Tibial nerve (tissue), 4 donors: ENCODE data around the gene PRR23B.

Source experiments
- CTCF ChIP-seq, 5 experiments: fragments of 200-600 bp in 3 of 5; fragments of 450-650 bp in 2 of 5; sonication (generic) in 3 of 5; IDR thresholded peaks; one replicate each; pipeline ENCODE4 v1.5.1; 2016 to 2019; ENCODE audit warnings: antibody characterized with exemption in 5 of 5, mild to moderate bottlenecking in 3 of 5, moderate library complexity in 2 of 5
- EP300 ChIP-seq, 2 donors: sonication (generic); formaldehyde crosslinking; IDR thresholded peaks; one replicate each; pipeline ENCODE4 v1.6.1; 2017; ENCODE audit warnings: antibody characterized with exemption in 2 of 2, mild to moderate bottlenecking in 1 of 2
- POLR2A ChIP-seq, 2 donors: fragments of 450-650 bp; IDR thresholded peaks; one replicate each; pipeline ENCODE4 v1.6.1; 2017; ENCODE audit warnings: antibody characterized with exemption in 2 of 2, mild to moderate bottlenecking in 2 of 2, moderate library complexity in 2 of 2

GRCh38 chr3:139020868-139021234 lies at the start of gene PRR23B:
- no peak for TF ChIP-seq CTCF (IDR thresholded peaks at IDR 0.05)
- no peak for TF ChIP-seq POLR2A (IDR thresholded peaks at IDR 0.05)
- no peak for TF ChIP-seq EP300 (IDR thresholded peaks at IDR 0.05)
